ENCODE results near the gene ACVR1B.

The ACVR1B gene

GRCh38 chr12:52026263-52026662 is 74.8 kb downstream of the ACVR1B start:
- DNase-seq, result no peak

GRCh38 chr12:52027085-52027843 is 75.8 kb downstream of the ACVR1B start:
- no peak for DNase-seq

- DNase-seq, result no peak
Measured at GRCh38 chr12:52029685-52030084, 78.2 kb downstream of the ACVR1B start.

GRCh38 chr12:52032446-52032803 is 80.9 kb downstream of the ACVR1B start:
- DNase-seq, result no peak

- DNase-seq, result peak; percentile 83
Measured at GRCh38 chr12:52032804-52033445, 81.4 kb downstream of the ACVR1B start.

GRCh38 chr12:52033446-52034140 is 82.1 kb downstream of the ACVR1B start:
- DNase-seq, result no peak

GRCh38 chr12:52035190-52035589 is 83.7 kb downstream of the ACVR1B start:
- no peak for DNase-seq

GRCh38 chr12:52035926-52036325 is 84.4 kb downstream of the ACVR1B start:
- DNase-seq, result no peak

- DNase-seq, result peak; percentile 22
Measured at GRCh38 chr12:52036587-52037171, 85.2 kb downstream of the ACVR1B start.

- DNase-seq, result no peak
Measured at GRCh38 chr12:52037248-52037861, 85.9 kb downstream of the ACVR1B start.

- no peak for DNase-seq
Measured at GRCh38 chr12:52038447-52038846, 86.9 kb downstream of the ACVR1B start.

- no peak for DNase-seq
Measured at GRCh38 chr12:52041035-52041434, 89.5 kb downstream of the ACVR1B start.

GRCh38 chr12:52041695-52042123 is 90.2 kb downstream of the ACVR1B start:
- no peak for DNase-seq

- DNase-seq, result no peak
Measured at GRCh38 chr12:52042706-52043385, 91.3 kb downstream of the ACVR1B start.

GRCh38 chr12:52043386-52044212 is 92.1 kb downstream of the ACVR1B start:
- DNase-seq, result no peak

GRCh38 chr12:52044292-52044983 is 92.9 kb downstream of the ACVR1B start:
- no peak for DNase-seq

- no peak for DNase-seq
Measured at GRCh38 chr12:52045794-52046199, 94.3 kb downstream of the ACVR1B start.

Data from GOT3 (cell line).